Muscle layer of colon (tissue), 2 donors: ENCODE results near the gene PPM1A.

Experiments
- H3K27ac ChIP-seq: one replicate; pipeline ENCODE4 v1.7.0; 2013; ENCODE audit warnings: low read depth, mild to moderate bottlenecking, low read length, moderate library complexity
- H3K27me3 ChIP-seq, 2 donors: one replicate each; pipeline ENCODE4 v1.7.0; 2013; ENCODE audit warnings: low read length in 2 of 2, mild to moderate bottlenecking in 2 of 2; ENCODE audit not compliant: insufficient read depth in 2 of 2, control insufficient read depth in 1 of 2
- H3K36me3 ChIP-seq: one replicate; pipeline ENCODE4 v1.7.0; 2013; ENCODE audit warnings: mild to moderate bottlenecking, low read length; ENCODE audit not compliant: insufficient read depth
- H3K4me1 ChIP-seq: one replicate; pipeline ENCODE4 v1.7.0; 2013; ENCODE audit warnings: mild to moderate bottlenecking, low read length; ENCODE audit not compliant: insufficient read depth
- H3K4me3 ChIP-seq, 2 donors: one replicate each; pipeline ENCODE4 v1.7.0; 2013; ENCODE audit warnings: low read length in 2 of 2, low read depth in 1 of 2, mild to moderate bottlenecking in 1 of 2, moderate library complexity in 1 of 2
- H3K9ac ChIP-seq: one replicate; pipeline ENCODE4 v1.7.0; 2013; ENCODE audit warnings: low read length
- H3K9me3 ChIP-seq: one replicate; pipeline ENCODE4 v1.7.0; 2013; ENCODE audit warnings: mild to moderate bottlenecking, low read length
- donor health status: abdominal sarcoma.
- donor health status: Adenocarcinoma of cecum.

PPM1A gene

DNA sequence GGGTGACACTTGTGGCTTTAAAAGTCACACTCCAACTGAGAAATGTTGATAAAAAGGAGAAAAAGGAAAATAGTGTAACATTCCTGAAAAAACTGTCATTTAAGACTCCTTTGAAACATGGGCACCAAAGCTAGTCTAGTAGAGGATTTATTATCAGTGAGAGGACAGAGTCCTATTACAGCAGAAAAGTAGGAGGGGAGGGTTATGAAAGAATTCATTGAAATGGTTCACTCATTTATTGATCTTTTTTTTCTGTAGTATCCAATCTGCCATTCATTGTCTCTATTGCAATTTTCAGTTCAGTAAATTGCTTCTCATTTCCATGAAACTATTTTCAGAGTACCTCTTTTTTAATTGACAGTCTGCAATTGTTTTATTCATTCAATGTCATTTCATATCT lies 25.4 kb downstream of the PPM1A start:
- Histone ChIP-seq H3K27me3 (no peaks in the 10 kb centered on the region), H3K9me3 (no peaks in the 10 kb centered on the region), H3K4me3 (no peak overlapping the region), H3K36me3 (no peaks in the 10 kb centered on the region), H3K27ac (no peak overlapping the region), H3K9ac (no peak overlapping the region), H3K4me1 (peaks cover 48% of the 10 kb centered on the region)

DNA sequence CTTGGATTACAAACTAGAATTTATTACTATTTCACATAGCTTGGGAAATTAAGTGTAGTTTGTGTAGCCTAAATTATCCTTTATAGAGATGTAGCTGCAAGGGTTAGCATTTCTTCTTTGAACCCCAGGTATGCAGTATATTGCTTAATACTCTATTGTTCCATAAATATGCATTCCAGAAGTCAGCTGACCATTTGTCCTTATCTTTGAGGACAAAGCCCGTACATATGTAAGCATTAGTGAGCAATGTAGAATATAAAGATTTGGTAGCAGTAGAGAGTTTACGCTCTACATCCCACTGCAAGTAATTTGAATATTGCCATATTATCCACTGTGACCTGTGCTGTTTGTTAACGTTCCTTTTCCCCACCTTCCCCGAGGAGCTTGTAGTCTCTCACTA lies 26.9 kb downstream of the PPM1A start:
- Histone ChIP-seq H3K9me3 (no peaks in the 10 kb centered on the region), H3K4me1 (peaks cover 52% of the 10 kb centered on the region), H3K4me3 (no peak overlapping the region), H3K27me3 (no peaks in the 10 kb centered on the region), H3K27ac (no peak overlapping the region), H3K36me3 (no peaks in the 10 kb centered on the region), H3K9ac (no peak overlapping the region)

DNA sequence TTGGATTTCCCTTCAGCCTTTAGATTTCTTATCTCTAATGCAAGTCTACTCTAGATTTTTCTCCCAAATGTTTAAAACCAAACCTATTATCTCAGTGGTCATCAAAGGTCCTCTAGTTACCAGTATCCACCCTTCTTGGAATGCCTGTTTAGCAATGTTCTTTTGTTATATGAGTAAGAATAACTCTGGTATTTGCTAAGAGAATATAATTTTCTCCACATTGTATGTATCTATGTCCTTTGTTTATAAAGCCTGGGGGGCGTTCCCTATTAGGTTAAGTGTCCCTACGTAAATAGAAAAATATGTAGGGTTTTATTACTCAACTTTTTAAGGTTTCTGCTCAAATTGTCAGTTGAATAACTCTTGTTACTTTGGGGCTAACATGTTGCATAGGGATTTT lies 27.3 kb downstream of the PPM1A start:
- Histone ChIP-seq H3K27ac (no peak overlapping the region), H3K27me3 (no peaks in the 10 kb centered on the region), H3K4me1 (peaks cover 54% of the 10 kb centered on the region), H3K36me3 (no peaks in the 10 kb centered on the region), H3K9ac (no peak overlapping the region), H3K9me3 (no peaks in the 10 kb centered on the region), H3K4me3 (no peak overlapping the region)

DNA sequence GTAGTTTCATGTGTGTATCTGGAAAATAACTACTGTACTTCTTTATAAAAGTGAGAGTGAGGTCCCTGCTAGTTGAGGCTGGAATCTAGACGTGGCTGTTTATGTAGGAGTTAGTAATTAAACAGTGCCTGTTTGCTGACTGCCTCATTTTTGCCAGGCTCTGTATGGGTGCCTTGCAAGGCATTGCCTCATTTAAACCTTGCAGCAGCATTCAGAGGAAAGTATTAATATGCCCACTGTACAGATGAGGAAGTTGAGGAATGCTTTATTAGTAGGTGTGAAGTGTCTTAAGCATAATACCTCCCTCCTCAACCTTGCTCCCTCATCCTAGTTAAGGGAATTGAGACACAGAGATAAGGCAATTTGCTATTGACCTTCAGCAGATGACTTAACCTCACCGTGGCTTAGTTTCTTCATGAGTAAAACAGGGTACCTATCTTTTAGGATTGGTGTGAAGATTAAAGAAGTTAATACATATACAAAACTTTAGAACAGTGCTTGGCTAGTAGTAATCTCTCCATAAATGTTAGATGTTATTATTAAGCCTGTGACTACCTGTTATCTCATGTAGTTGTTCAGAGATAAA lies 28.7 kb downstream of the PPM1A start:
- Histone ChIP-seq H3K4me1 (peaks cover 56% of the 10 kb centered on the region), H3K4me3 (no peak overlapping the region), H3K27me3 (no peaks in the 10 kb centered on the region), H3K36me3 (no peaks in the 10 kb centered on the region), H3K9ac (no peak overlapping the region), H3K27ac (no peak overlapping the region), H3K9me3 (no peaks in the 10 kb centered on the region)

DNA sequence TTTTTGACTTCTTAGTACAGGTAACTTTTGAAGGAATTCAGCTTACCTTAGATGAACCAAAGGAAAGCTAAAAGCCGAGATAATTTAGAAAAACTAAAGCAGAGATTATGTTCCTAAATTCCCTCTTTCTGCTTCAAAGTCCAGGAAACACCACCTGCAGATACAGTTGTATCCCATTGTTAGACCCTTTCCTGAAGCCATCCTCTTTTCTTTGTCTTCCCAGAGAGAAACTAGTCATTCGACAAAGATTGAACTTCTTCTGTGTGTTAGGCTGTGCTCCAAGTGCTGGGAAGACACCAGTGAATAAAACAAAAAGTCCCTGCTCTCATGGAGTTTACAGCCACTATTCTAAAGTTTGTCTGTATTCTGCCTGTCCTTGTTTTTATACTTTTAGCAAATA lies 29.3 kb downstream of the PPM1A start:
- H3K4me3 ChIP-seq = no peak overlapping the region
- H3K27me3 ChIP-seq = no peaks in the 10 kb centered on the region
- H3K36me3 ChIP-seq = no peaks in the 10 kb centered on the region
- H3K4me1 ChIP-seq = peaks cover 50% of the 10 kb centered on the region
- no peaks in the 10 kb centered on the region for H3K9me3 ChIP-seq
- H3K9ac ChIP-seq = no peak overlapping the region
- H3K27ac ChIP-seq = no peak overlapping the region

DNA sequence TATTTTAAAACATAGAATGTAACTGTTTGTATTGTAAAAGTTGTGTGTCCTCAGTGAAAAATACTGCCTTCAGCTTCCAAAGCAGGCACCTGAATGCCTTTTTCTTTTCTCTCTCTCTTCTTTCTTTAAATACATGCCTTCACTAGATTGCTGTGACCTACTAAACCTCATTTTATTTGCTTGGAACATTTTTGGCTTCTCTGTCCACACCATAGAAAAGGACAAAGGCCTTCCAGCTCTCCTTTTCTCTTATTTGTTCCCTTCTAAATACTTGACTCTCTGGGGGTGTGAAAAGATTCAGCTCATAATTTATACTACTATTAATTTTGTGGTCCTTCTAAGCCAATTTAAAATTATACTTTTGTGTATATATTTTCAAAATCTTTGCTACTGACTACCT lies 38.4 kb downstream of the PPM1A start:
- no peaks in the 10 kb centered on the region for H3K9me3 ChIP-seq
- H3K27ac ChIP-seq = no peak overlapping the region
- H3K4me3 ChIP-seq = no peak overlapping the region
- H3K4me1 ChIP-seq = no peaks in the 10 kb centered on the region
- no peak overlapping the region for H3K9ac ChIP-seq
- H3K36me3 ChIP-seq = peaks cover 18% of the 10 kb centered on the region
- H3K27me3 ChIP-seq = no peaks in the 10 kb centered on the region

DNA sequence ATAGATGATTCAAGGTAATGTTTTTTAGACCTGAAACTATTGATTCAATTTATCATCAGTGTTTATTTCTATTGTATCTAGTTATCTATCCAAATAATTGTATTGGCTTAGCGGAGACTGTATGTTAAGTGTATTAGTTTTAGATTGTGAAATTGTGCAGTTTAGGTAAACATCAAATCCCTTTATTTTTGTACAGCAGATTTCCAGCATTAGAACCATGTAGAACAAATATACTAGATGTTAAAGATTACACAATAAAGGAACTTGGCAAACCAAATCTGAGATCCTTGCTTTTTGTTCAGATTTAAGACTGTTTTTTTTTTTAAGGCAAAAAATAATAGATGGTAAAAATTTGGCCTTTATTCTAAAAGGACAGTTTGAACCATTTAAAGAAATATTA lies 39.3 kb downstream of the PPM1A start:
- Histone ChIP-seq H3K9me3 (no peaks in the 10 kb centered on the region), H3K4me3 (no peak overlapping the region), H3K27ac (no peak overlapping the region), H3K27me3 (no peaks in the 10 kb centered on the region), H3K9ac (no peak overlapping the region), H3K36me3 (peaks cover 26% of the 10 kb centered on the region), H3K4me1 (no peaks in the 10 kb centered on the region)

DNA sequence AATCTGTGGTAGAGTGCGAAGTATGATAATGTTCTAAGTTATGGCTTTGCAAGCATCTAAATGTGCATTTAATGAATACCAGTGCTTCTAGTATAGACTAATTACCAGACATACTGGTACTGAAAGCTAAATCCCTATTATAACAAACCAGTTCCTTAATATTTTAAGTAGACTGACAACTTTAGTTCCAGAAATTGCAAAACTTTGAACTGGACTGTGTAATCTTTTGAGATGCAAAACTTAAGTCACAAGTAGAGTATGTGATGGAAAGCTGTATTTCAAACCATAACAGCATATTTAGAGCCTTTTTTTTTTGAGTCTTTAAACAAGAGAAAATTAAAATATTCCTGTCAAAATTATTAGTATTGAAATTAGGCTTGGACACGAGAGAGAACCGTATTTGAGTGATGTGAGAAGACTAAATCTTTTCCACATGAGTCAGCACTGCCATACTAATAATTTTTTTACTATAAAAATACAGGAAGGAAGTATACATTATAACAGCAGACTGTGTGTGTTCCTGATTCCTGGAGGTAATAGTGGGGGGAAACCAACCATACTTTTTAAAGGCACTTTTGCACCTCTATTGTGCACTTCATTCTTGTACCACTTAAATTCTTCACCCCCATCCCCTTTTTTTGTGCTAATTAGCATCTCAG lies 45.5 kb downstream of the PPM1A start:
- H3K9me3 ChIP-seq = no peaks in the 10 kb centered on the region
- H3K9ac ChIP-seq = no peak overlapping the region
- no peaks in the 10 kb centered on the region for H3K4me1 ChIP-seq
- H3K36me3 ChIP-seq = peaks cover 21% of the 10 kb centered on the region
- H3K4me3 ChIP-seq = no peak overlapping the region
- no peak overlapping the region for H3K27ac ChIP-seq
- no peaks in the 10 kb centered on the region for H3K27me3 ChIP-seq

DNA sequence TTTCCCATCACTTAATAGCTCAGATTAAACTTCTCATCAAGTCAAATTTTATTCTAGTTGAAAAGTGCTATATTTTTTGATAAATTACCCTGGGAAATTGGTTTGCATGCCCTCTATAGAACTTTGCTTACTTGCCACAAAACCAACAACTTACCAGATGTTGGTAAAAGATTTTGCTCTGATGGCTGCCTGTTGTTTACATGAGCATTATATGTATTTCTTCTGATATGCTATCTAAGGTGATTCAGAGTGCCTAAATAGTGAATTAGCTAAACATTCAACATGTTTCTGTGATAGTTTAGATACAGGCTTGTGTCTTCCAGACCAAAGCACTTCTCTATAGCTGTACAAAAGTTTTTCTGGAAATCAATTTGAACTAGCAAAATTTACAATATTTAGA lies 51.0 kb downstream of the PPM1A start:
- Histone ChIP-seq H3K36me3 (no peaks in the 10 kb centered on the region), H3K4me3 (no peak overlapping the region), H3K27ac (no peak overlapping the region), H3K9me3 (no peaks in the 10 kb centered on the region), H3K9ac (no peak overlapping the region), H3K27me3 (no peaks in the 10 kb centered on the region), H3K4me1 (peaks cover 13% of the 10 kb centered on the region)

DNA sequence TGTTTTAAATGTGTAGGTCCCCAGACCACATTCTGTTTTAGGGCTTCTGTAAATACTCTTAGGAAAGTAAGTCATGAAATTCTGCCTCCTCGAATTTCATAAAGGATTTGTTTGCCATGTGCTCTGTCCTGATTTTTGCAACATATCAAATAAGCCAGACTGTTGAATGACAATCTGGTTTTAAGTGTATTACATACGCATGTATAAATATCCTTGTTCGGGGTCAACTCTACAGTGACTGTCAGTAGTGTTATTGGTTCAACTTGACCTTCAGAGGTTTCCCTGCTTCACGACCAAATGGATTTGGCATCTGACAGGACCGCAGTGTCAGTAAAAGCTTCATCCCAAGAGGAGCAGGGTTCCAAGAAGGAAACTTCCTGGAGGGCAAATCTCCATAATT lies 52.7 kb downstream of the PPM1A start:
- peaks cover 13% of the 10 kb centered on the region for H3K4me1 ChIP-seq
- no peak overlapping the region for H3K4me3 ChIP-seq
- H3K27ac ChIP-seq = no peak overlapping the region
- H3K9ac ChIP-seq = no peak overlapping the region
- no peaks in the 10 kb centered on the region for H3K36me3 ChIP-seq
- H3K9me3 ChIP-seq = no peaks in the 10 kb centered on the region
- H3K27me3 ChIP-seq = no peaks in the 10 kb centered on the region

DNA sequence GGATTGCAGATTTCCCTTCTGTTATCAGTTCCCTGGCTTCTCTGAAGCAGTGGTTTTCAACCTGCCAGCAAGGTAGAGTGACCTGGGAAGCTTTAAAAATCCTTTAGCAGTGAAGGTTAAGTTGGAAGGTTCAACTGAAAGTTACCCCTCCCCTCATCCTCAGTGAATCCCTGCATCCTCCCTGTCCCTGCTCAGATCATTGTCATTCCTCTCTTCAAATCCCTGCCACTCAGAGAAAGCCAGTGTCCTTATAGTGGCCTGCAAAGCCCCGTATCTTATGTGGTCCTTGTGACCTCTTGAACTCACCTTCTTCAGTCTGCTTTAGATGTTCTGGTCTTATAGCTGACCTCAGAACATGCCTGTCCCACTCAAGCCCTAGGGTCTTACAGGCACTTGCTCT lies 53.6 kb downstream of the PPM1A start:
- Histone ChIP-seq H3K9ac (no peak overlapping the region), H3K9me3 (no peaks in the 10 kb centered on the region), H3K27me3 (no peaks in the 10 kb centered on the region), H3K4me1 (peaks cover 13% of the 10 kb centered on the region), H3K4me3 (no peak overlapping the region), H3K36me3 (no peaks in the 10 kb centered on the region), H3K27ac (no peak overlapping the region)

DNA sequence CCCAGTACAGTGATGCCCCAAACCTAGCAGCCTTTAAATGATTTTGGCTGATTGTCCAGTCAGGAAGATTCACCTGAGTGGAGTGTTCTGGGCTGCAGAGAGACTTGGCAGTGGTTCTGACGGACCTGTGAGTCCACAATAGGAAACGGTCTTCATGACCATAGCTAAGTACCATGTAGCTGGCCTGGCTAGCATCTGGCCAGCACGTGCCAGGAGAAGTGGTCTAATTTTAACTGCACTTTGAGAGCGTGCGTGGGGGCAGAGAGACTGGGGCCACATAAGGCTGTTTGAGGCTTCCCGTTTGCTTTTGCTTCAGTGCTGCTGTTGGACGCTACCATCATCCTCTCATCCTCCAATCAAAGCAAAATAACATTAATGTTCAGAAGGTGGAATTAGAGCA lies 54.7 kb downstream of the PPM1A start:
- no peaks in the 10 kb centered on the region for H3K9me3 ChIP-seq
- no peak overlapping the region for H3K9ac ChIP-seq
- no peaks in the 10 kb centered on the region for H3K27me3 ChIP-seq
- no peaks in the 10 kb centered on the region for H3K36me3 ChIP-seq
- no peak overlapping the region for H3K27ac ChIP-seq
- H3K4me3 ChIP-seq = no peak overlapping the region
- H3K4me1 ChIP-seq = peaks cover 13% of the 10 kb centered on the region
